MCF 10A (cell line): ENCODE measurements around the gene HAGH. TPM values are rescaled to one million over a fixed set of nuclear protein-coding genes. Genes with fewer than 3 reads are reported as not detected.

Experiments
- BruUV-seq: library from RNA; stranded (reverse); fragments of 400-500 nt; replicated peaks from 2 replicates; lab custom pipeline; 2021; lab: Mats Ljungman, UMichigan
- CTCF ChIA-PET: fragments of 300-600 bp; sonication (Branson Sonifier 250); formaldehyde crosslinking; extraction: SDS; loops from one replicate; lab custom pipeline; 2021; ENCODE audit warnings: antibody characterized with exemption, inconsistent platforms; lab: Yijun Ruan, JAX
- POLR2A ChIA-PET: fragments of 300-600, 350-650 bp; sonication (Branson Sonifier 250); formaldehyde crosslinking; extraction: SDS; loops from one replicate; lab custom pipeline; 2020; ENCODE audit warnings: antibody characterized with exemption, inconsistent platforms; lab: Yijun Ruan, JAX
- DNase-seq: peaks from one replicate; pipeline ENCODE4 v3.0.0-alpha.2; 2018; ENCODE audit not compliant: unreplicated experiment
- H3K27ac Mint-ChIP-seq: one replicate; pipeline ENCODE4 v1.8.0; 2022; ENCODE audit warnings: mild to moderate bottlenecking, low read depth, mixed read lengths; ENCODE audit not compliant: unreplicated experiment
- H3K27me3 Mint-ChIP-seq: one replicate; pipeline ENCODE4 v1.8.0; 2022; ENCODE audit warnings: mixed read lengths; ENCODE audit not compliant: insufficient read depth, unreplicated experiment
- H3K36me3 Mint-ChIP-seq: one replicate; pipeline ENCODE4 v1.8.0; 2022; ENCODE audit warnings: mild to moderate bottlenecking, moderate library complexity, mixed read lengths; ENCODE audit not compliant: insufficient read depth, unreplicated experiment
- H3K4me1 Mint-ChIP-seq: one replicate; pipeline ENCODE4 v1.8.0; 2022; ENCODE audit warnings: mixed read lengths; ENCODE audit not compliant: insufficient read depth, unreplicated experiment
- H3K4me3 Mint-ChIP-seq: one replicate; pipeline ENCODE4 v1.8.0; 2022; ENCODE audit warnings: mild to moderate bottlenecking, moderate library complexity, mixed read lengths; ENCODE audit not compliant: unreplicated experiment
- H3K9me3 Mint-ChIP-seq: one replicate; pipeline ENCODE4 v1.8.0; 2022; ENCODE audit warnings: mixed read lengths; ENCODE audit not compliant: unreplicated experiment
- CTCF ChIP-seq: fragments of 200-600 bp; IDR thresholded peaks from one replicate; pipeline ENCODE4 v1.8.0; 2022; ENCODE audit warnings: antibody characterized with exemption, mild to moderate bottlenecking; ENCODE audit not compliant: unreplicated experiment
- intact Hi-C: fragments of 100-400 bp; cut with micrococcal nuclease; formaldehyde crosslinking; loops from 2 replicates; pipeline ENCODE4 v1.14.1; 2022
- total RNA-seq: library from RNA; stranded (reverse); gene quantifications from 2 replicates; pipeline ENCODE4 v1.2.3, GENCODE V29; 2022

HAGH gene
- total RNA-seq, 1 experiment from 2014 or later = 44.5 TPM

- DNase-seq = no peak
- no TSS peak for BruUV-seq
- H3K4me3 Mint-ChIP-seq = no peak within 1 kb of the TSS
- no peaks in the 10 kb centered on the region for H3K36me3 Mint-ChIP-seq
- intact Hi-C loops = no loop called here
- ChIA-PET POLR2A (interaction anchor here (0.7 to 1.1 kb wide), 2 partner anchors 8 to 11 kb away, joined by 3 to 6 read pairs; partner anchors contain the start of genes NUBP2 and SPSB3), CTCF (interaction anchor here (0.6 kb wide), 2 partner anchors 29 to 483 kb away, joined by 3 read pairs; no protein-coding TSS in a partner anchor)
- H3K27me3 Mint-ChIP-seq = no peaks in the 10 kb centered on the region
- no peak for TF ChIP-seq CTCF
- H3K4me1 Mint-ChIP-seq = no peaks in the 10 kb centered on the region
- no peak within 1 kb of the TSS for H3K27ac Mint-ChIP-seq
- H3K9me3 Mint-ChIP-seq = no peaks in the 10 kb centered on the region
These were observed 32.9 kb downstream of the HAGH start, which contains the start of gene IGFALS for GRCh38 chr16:1793578-1794220. Gene IGFALS, minus strand, starts transcription at chr16:1793705. Its CDS starts 53 bp downstream, at chr16:1793652.

GRCh38 chr16:1792836-1793577, 33.6 kb downstream of the HAGH start:
- BruUV-seq = no TSS peak
- no peak for DNase-seq
- no peak overlapping the region for H3K27ac Mint-ChIP-seq
- ChIA-PET POLR2A (interaction anchor here (0.6 to 1.1 kb wide), 3 partner anchors 9 to 10 kb away, joined by 3 to 6 read pairs (median 3); partner anchors contain the start of genes NUBP2 and SPSB3), CTCF (interaction anchor here (0.5 to 0.6 kb wide), 3 partner anchors 30 to 482 kb away, joined by 3 read pairs; no protein-coding TSS in a partner anchor)
- no peaks in the 10 kb centered on the region for H3K4me1 Mint-ChIP-seq
- no peak overlapping the region for H3K4me3 Mint-ChIP-seq
- no peaks in the 10 kb centered on the region for H3K9me3 Mint-ChIP-seq
- H3K36me3 Mint-ChIP-seq = no peaks in the 10 kb centered on the region
- TF ChIP-seq CTCF = no peak
- intact Hi-C loops = no loop called here
- no peaks in the 10 kb centered on the region for H3K27me3 Mint-ChIP-seq

GRCh38 chr16:1791943-1792812, 34.4 kb downstream of the HAGH start:
- ChIA-PET POLR2A (interaction anchor here (0.6 to 2.0 kb wide), 2 partner anchors 10 kb away, joined by 3 to 13 read pairs; partner anchors contain the start of genes NUBP2 and SPSB3), CTCF (interaction anchor here (0.5 kb wide), 1 partner anchor 371 kb away, joined by 3 read pairs; no protein-coding TSS in a partner anchor)
- H3K27ac Mint-ChIP-seq = no peak overlapping the region
- H3K4me3 Mint-ChIP-seq = no peak overlapping the region
- H3K9me3 Mint-ChIP-seq = no peaks in the 10 kb centered on the region
- H3K27me3 Mint-ChIP-seq = no peaks in the 10 kb centered on the region
- no TSS peak for BruUV-seq
- no peak for DNase-seq
- TF ChIP-seq CTCF = no peak
- no peaks in the 10 kb centered on the region for H3K4me1 Mint-ChIP-seq
- peaks cover 2% of the 10 kb centered on the region for H3K36me3 Mint-ChIP-seq
- intact Hi-C loops = no loop called here
